HEK293T (cell line): ENCODE measurements around the gene MRPS18C.

ENCODE experiments used
- CTCF ChIA-PET: fragments of 350-600 bp; formaldehyde crosslinking; extraction: SDS; loops from one replicate; lab custom pipeline; 2021; ENCODE audit warnings: antibody characterized with exemption, inconsistent platforms; lab: Yijun Ruan, JAX
- POLR2A ChIA-PET: fragments of 350-600 bp; formaldehyde crosslinking; extraction: SDS; loops from one replicate; lab custom pipeline; 2020; ENCODE audit warnings: antibody characterized with exemption, inconsistent platforms; lab: Yijun Ruan, JAX
- DNase-seq: peaks from one replicate; pipeline ENCODE4 v3.0.0; 2012; ENCODE audit warnings: mixed read lengths; ENCODE audit errors: extremely low spot score
- ARNT ChIP-seq: fragments of 450-650 bp; IDR thresholded peaks from 2 replicates; pipeline ENCODE4 v1.6.1; 2017; ENCODE audit warnings: mild to moderate bottlenecking
- BHLHE40 ChIP-seq: fragments of 450-650 bp; IDR thresholded peaks from 2 replicates; pipeline ENCODE4 v1.6.1; 2016; ENCODE audit warnings: mild to moderate bottlenecking, moderate library complexity, borderline replicate concordance
- CTBP1 ChIP-seq: fragments of 450-650 bp; IDR thresholded peaks from 2 replicates; pipeline ENCODE4 v1.6.1; 2016; ENCODE audit warnings: borderline replicate concordance
- ELF4 ChIP-seq: fragments of 450-650 bp; IDR thresholded peaks from 2 replicates; pipeline ENCODE4 v1.6.1; 2017; ENCODE audit warnings: antibody characterized with exemption
- FOXA1 ChIP-seq: fragments of 450-650 bp; IDR thresholded peaks from 2 replicates; pipeline ENCODE4 v1.6.1; 2016; ENCODE audit warnings: mild to moderate bottlenecking
- FOXK2 ChIP-seq: fragments of 450-650 bp; IDR thresholded peaks from 2 replicates; pipeline ENCODE4 v1.6.1; 2016; ENCODE audit warnings: mild to moderate bottlenecking
- FOXM1 ChIP-seq: fragments of 450-650 bp; IDR thresholded peaks from 2 replicates; pipeline ENCODE4 v1.6.1; 2017; ENCODE audit warnings: mild to moderate bottlenecking, borderline replicate concordance
- HDGF ChIP-seq: fragments of 450-650 bp; IDR thresholded peaks from 2 replicates; pipeline ENCODE4 v1.6.1; 2017; ENCODE audit warnings: antibody characterized with exemption, borderline replicate concordance
- L3MBTL2 ChIP-seq: fragments of 450-650 bp; conservative IDR thresholded peaks from 2 replicates; pipeline ENCODE4 v1.6.1; 2016; ENCODE audit warnings: mild to moderate bottlenecking
- LEF1 ChIP-seq: fragments of 450-650 bp; IDR thresholded peaks from 2 replicates; pipeline ENCODE4 v1.6.1; 2017; ENCODE audit warnings: mild to moderate bottlenecking, borderline replicate concordance
- NFRKB ChIP-seq: fragments of 450-650 bp; IDR thresholded peaks from 2 replicates; pipeline ENCODE4 v1.6.1; 2016; ENCODE audit warnings: mild to moderate bottlenecking, moderate library complexity
- PKNOX1 ChIP-seq: fragments of 450-650 bp; IDR thresholded peaks from 2 replicates; pipeline ENCODE4 v1.6.1; 2016
- SP1 ChIP-seq: fragments of 450-650 bp; IDR thresholded peaks from 2 replicates; pipeline ENCODE4 v1.6.1; 2017
- SUZ12 ChIP-seq: fragments of 450-650 bp; IDR thresholded peaks from 2 replicates; pipeline ENCODE4 v1.6.1; 2016; ENCODE audit warnings: mild to moderate bottlenecking
- TARDBP ChIP-seq: fragments of 450-650 bp; IDR thresholded peaks from 2 replicates; pipeline ENCODE4 v1.6.1; 2016
- ZNF384 ChIP-seq: fragments of 450-650 bp; IDR thresholded peaks from 2 replicates; pipeline ENCODE4 v1.6.1; 2016

The MRPS18C gene

GRCh38 chr4:83431200-83431599 lies 24.7 kb upstream of the MRPS18C start:
- no peak for DNase-seq
- TF ChIP-seq ELF4 = no peak
- CTCF ChIA-PET = no interaction called here
- POLR2A ChIA-PET = interaction anchor here (0.6 kb wide), 1 partner anchor 533 kb away, joined by 3 read pairs; no protein-coding TSS in a partner anchor

- ChIA-PET POLR2A (no interaction called here), CTCF (no interaction called here)
- no peak for DNase-seq
- TF ChIP-seq TARDBP (no peak), ELF4 (no peak), FOXM1 (no peak), ARNT (no peak), L3MBTL2 (no peak), BHLHE40 (no peak), NFRKB (no peak), SUZ12 (no peak), LEF1 (no peak), FOXA1 (no peak), FOXK2 (no peak), SP1 (no peak), HDGF (no peak), PKNOX1 (no peak), CTBP1 (no peak), ZNF384 (no peak)
These were observed 19.2 kb upstream of the MRPS18C start for GRCh38 chr4:83436680-83437079.

GRCh38 chr4:83438719-83439118 lies 17.1 kb upstream of the MRPS18C start:
- POLR2A ChIA-PET = interaction anchor here (0.6 kb wide), 1 partner anchor 17 kb away, joined by 3 read pairs; the partner anchor contains the start of genes HELQ and MRPS18C

GRCh38 chr4:83440148-83440814 lies 15.6 kb upstream of the MRPS18C start:
- no peak for DNase-seq
- ChIA-PET CTCF (no interaction called here), POLR2A (no interaction called here)
- TF ChIP-seq ARNT = no peak
- no peak for TF ChIP-seq CTBP1
- TF ChIP-seq SUZ12 = no peak
- no peak for TF ChIP-seq FOXA1
- TF ChIP-seq TARDBP = no peak
- no peak for TF ChIP-seq SP1
- no peak for TF ChIP-seq FOXM1
- no peak for TF ChIP-seq ELF4
- TF ChIP-seq FOXK2 = no peak
- TF ChIP-seq ZNF384 = no peak
- no peak for TF ChIP-seq L3MBTL2
- TF ChIP-seq PKNOX1 = no peak
- TF ChIP-seq BHLHE40 = no peak
- TF ChIP-seq NFRKB = no peak
- no peak for TF ChIP-seq HDGF
- no peak for TF ChIP-seq LEF1

More at GRCh38 chr4:83438719-83439118, 17.1 kb upstream of the MRPS18C start:
- CTCF ChIA-PET = no interaction called here
- no peak for DNase-seq
- TF ChIP-seq FOXK2 = no peak
- no peak for TF ChIP-seq ELF4
- TF ChIP-seq PKNOX1 = no peak
- no peak for TF ChIP-seq FOXM1
- TF ChIP-seq ARNT = no peak
- TF ChIP-seq L3MBTL2 = no peak
- TF ChIP-seq BHLHE40 = no peak
- no peak for TF ChIP-seq NFRKB
- no peak for TF ChIP-seq HDGF
- TF ChIP-seq SP1 = no peak
- TF ChIP-seq LEF1 = no peak
- no peak for TF ChIP-seq FOXA1
- TF ChIP-seq SUZ12 = no peak
- no peak for TF ChIP-seq ZNF384
- TF ChIP-seq TARDBP = no peak
- no peak for TF ChIP-seq CTBP1

GRCh38 chr4:83440899-83441298 lies 15.0 kb upstream of the MRPS18C start:
- TF ChIP-seq SUZ12 (no peak), ARNT (no peak), CTBP1 (no peak), ZNF384 (no peak), FOXA1 (no peak), FOXK2 (no peak), NFRKB (no peak), BHLHE40 (no peak), SP1 (no peak), LEF1 (no peak), HDGF (no peak), FOXM1 (no peak), TARDBP (no peak), ELF4 (no peak)
- DNase-seq = no peak
- ChIA-PET POLR2A (no interaction called here), CTCF (no interaction called here)

GRCh38 chr4:83449009-83449408 lies 6.8 kb upstream of the MRPS18C start:
- POLR2A ChIA-PET = no interaction called here
- TF ChIP-seq ZNF384 (no peak), PKNOX1 (no peak), TARDBP (no peak), FOXK2 (no peak), SP1 (no peak), HDGF (no peak), FOXA1 (no peak), ARNT (no peak), SUZ12 (no peak), BHLHE40 (no peak), NFRKB (no peak), FOXM1 (no peak), ELF4 (no peak), CTBP1 (no peak), L3MBTL2 (no peak), LEF1 (no peak)
- no peak for DNase-seq
- CTCF ChIA-PET = interaction anchor here (0.6 kb wide), 1 partner anchor 700 kb away, joined by 3 read pairs; no protein-coding TSS in a partner anchor
